ENCODE measurements around the gene MYL12B. TPM values are rescaled to one million over a fixed set of nuclear protein-coding genes. Genes with fewer than 3 reads are reported as not detected.

Gene MYL12B
- total RNA-seq, 1 donor from 2014 or later: 123 TPM

DNA sequence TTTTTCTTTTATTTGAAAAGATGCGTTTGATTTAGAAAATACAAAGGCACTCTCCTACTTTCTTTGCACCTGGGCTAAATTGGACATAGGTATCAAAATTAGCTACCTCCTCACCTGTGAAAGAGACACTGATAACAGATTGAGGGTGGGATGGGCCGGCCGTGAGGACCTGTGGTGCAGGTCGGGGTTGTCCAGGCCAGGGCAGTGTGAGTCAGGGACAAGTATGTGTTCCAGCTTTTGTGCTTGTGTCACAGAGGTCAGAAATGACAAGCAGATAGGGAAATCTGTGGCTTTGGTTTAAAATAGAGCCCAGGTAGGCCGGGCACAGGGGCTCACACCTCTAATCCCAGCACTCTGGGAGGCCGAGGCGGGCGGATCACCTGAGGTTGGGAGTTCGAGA, 22.6 kb downstream of the MYL12B start:
- DNase-seq: no peak
- TF ChIP-seq CTCF (IDR thresholded peaks at IDR 0.05; ENCODE audit: partially characterized antibody, unreplicated experiment): no peak
- H3K27me3 Mint-ChIP-seq (ENCODE audit: unreplicated experiment): peaks cover 3% of the 10 kb centered on the region

GRCh38 chr18:3286159-3286558, 24.2 kb downstream of the MYL12B start:
- Mint-ChIP-seq H3K4me1 (ENCODE audit: low read depth, unreplicated experiment) (no peaks in the 10 kb centered on the region), H3K36me3 (ENCODE audit: unreplicated experiment) (peaks cover 4% of the 10 kb centered on the region), H3K27me3 (ENCODE audit: unreplicated experiment) (peaks cover 3% of the 10 kb centered on the region), H3K27ac (ENCODE audit: unreplicated experiment) (no peak overlapping the region), H3K4me3 (ENCODE audit: unreplicated experiment) (no peak overlapping the region), H3K9me3 (ENCODE audit: unreplicated experiment) (no peaks in the 10 kb centered on the region)
- TF ChIP-seq CTCF (IDR thresholded peaks at IDR 0.05; ENCODE audit: partially characterized antibody, unreplicated experiment): no peak
- no peak for DNase-seq

More for the DNA sequence above, 22.6 kb downstream of the MYL12B start:
- Mint-ChIP-seq H3K27ac (ENCODE audit: unreplicated experiment) (no peak overlapping the region), H3K4me1 (ENCODE audit: low read depth, unreplicated experiment) (no peaks in the 10 kb centered on the region), H3K9me3 (ENCODE audit: unreplicated experiment) (no peaks in the 10 kb centered on the region), H3K36me3 (ENCODE audit: unreplicated experiment) (no peaks in the 10 kb centered on the region), H3K4me3 (ENCODE audit: unreplicated experiment) (no peak overlapping the region)

GRCh38 chr18:3293196-3293951, 31.4 kb downstream of the MYL12B start:
- H3K9me3 Mint-ChIP-seq (ENCODE audit: unreplicated experiment): peaks cover 2% of the 10 kb centered on the region
- peaks cover 2% of the 10 kb centered on the region for H3K27me3 Mint-ChIP-seq (ENCODE audit: unreplicated experiment)
- no peak overlapping the region for H3K27ac Mint-ChIP-seq (ENCODE audit: unreplicated experiment)
- peaks cover 13% of the 10 kb centered on the region for H3K36me3 Mint-ChIP-seq (ENCODE audit: unreplicated experiment)
- H3K4me1 Mint-ChIP-seq (ENCODE audit: low read depth, unreplicated experiment): no peaks in the 10 kb centered on the region
- no peak for TF ChIP-seq CTCF (IDR thresholded peaks at IDR 0.05; ENCODE audit: partially characterized antibody, unreplicated experiment)
- H3K4me3 Mint-ChIP-seq (ENCODE audit: unreplicated experiment): no peak overlapping the region
- DNase-seq: no peak

- no peak for DNase-seq
- H3K9me3 Mint-ChIP-seq (ENCODE audit: unreplicated experiment): peaks cover 2% of the 10 kb centered on the region
- H3K27ac Mint-ChIP-seq (ENCODE audit: unreplicated experiment): no peak overlapping the region
- no peaks in the 10 kb centered on the region for H3K4me1 Mint-ChIP-seq (ENCODE audit: low read depth, unreplicated experiment)
- H3K27me3 Mint-ChIP-seq (ENCODE audit: unreplicated experiment): peaks cover 2% of the 10 kb centered on the region
- peaks cover 13% of the 10 kb centered on the region for H3K36me3 Mint-ChIP-seq (ENCODE audit: unreplicated experiment)
- no peak for TF ChIP-seq CTCF (IDR thresholded peaks at IDR 0.05; ENCODE audit: partially characterized antibody, unreplicated experiment)
- H3K4me3 Mint-ChIP-seq (ENCODE audit: unreplicated experiment): no peak overlapping the region
Measured at GRCh38 chr18:3294435-3295080, 32.6 kb downstream of the MYL12B start.
